Left ventricle myocardium inferior (tissue), 1 donor: ENCODE data around the gene UBN2. TPM values are rescaled to one million over a fixed set of nuclear protein-coding genes. Genes with fewer than 3 reads are reported as not detected.

ENCODE experiments used
- DNase-seq: peaks from one replicate; pipeline ENCODE4 v3.0.0-alpha.2; 2020
- H3K27ac ChIP-seq: fragments of 200-600 bp; replicated peaks from 2 replicates; pipeline ENCODE4 v1.8.0; 2021
- H3K27me3 ChIP-seq: fragments of 200-600 bp; 2 replicates; pipeline ENCODE4 v1.8.0; 2021; ENCODE audit warnings: low read depth
- H3K36me3 ChIP-seq: fragments of 200-600 bp; 2 replicates; pipeline ENCODE4 v1.8.0; 2021
- H3K4me1 ChIP-seq: fragments of 200-600 bp; 2 replicates; pipeline ENCODE4 v1.8.0; 2021
- H3K4me3 ChIP-seq: fragments of 200-600 bp; 2 replicates; pipeline ENCODE4 v1.8.0; 2021; ENCODE audit warnings: mild to moderate bottlenecking, moderate library complexity
- H3K9me3 ChIP-seq: fragments of 200-600 bp; replicated peaks from 2 replicates; pipeline ENCODE4 v1.8.0; 2021
- intact Hi-C: fragments of 100-400 bp; cut with micrococcal nuclease; formaldehyde crosslinking; loops from one replicate; pipeline ENCODE4 v1.11.0; 2022
- total RNA-seq: library from RNA; stranded (reverse); fragmentation: NEBNext Ultra II Directional; extraction: Animal tissue kit (Norgen Biotek cat#: 25700); gene quantifications from one replicate; pipeline ENCODE4 v1.2.1, GENCODE V29; 2021
- TF ChIP-seq, protein P1 (sequence below): fragments of 200-600 bp; IDR thresholded peaks from 2 replicates; pipeline ENCODE4 v1.8.0; 2021; ENCODE audit warnings: antibody characterized with exemption, mild to moderate bottlenecking, borderline replicate concordance
- donor health status: DM: no; HTN: yes; CAD: no; lungs with severe emphysema.

Gene UBN2
- total RNA-seq, 1 donor from 2014 or later, result 14.4 TPM

GRCh38 chr7:139297795-139298194, 66.8 kb downstream of the UBN2 start:
- H3K27me3 ChIP-seq, result no peaks in the 10 kb centered on the region
- peaks cover 85% of the 10 kb centered on the region for H3K36me3 ChIP-seq
- H3K4me3 ChIP-seq, result no peak overlapping the region
- H3K4me1 ChIP-seq, result no peaks in the 10 kb centered on the region
- intact Hi-C loops, result no loop called here
- no peaks in the 10 kb centered on the region for H3K9me3 ChIP-seq
- DNase-seq, result no peak
- TF ChIP-seq, protein P1, sequence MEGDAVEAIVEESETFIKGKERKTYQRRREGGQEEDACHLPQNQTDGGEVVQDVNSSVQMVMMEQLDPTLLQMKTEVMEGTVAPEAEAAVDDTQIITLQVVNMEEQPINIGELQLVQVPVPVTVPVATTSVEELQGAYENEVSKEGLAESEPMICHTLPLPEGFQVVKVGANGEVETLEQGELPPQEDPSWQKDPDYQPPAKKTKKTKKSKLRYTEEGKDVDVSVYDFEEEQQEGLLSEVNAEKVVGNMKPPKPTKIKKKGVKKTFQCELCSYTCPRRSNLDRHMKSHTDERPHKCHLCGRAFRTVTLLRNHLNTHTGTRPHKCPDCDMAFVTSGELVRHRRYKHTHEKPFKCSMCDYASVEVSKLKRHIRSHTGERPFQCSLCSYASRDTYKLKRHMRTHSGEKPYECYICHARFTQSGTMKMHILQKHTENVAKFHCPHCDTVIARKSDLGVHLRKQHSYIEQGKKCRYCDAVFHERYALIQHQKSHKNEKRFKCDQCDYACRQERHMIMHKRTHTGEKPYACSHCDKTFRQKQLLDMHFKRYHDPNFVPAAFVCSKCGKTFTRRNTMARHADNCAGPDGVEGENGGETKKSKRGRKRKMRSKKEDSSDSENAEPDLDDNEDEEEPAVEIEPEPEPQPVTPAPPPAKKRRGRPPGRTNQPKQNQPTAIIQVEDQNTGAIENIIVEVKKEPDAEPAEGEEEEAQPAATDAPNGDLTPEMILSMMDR, result no peak
- no peak overlapping the region for H3K27ac ChIP-seq

DNA sequence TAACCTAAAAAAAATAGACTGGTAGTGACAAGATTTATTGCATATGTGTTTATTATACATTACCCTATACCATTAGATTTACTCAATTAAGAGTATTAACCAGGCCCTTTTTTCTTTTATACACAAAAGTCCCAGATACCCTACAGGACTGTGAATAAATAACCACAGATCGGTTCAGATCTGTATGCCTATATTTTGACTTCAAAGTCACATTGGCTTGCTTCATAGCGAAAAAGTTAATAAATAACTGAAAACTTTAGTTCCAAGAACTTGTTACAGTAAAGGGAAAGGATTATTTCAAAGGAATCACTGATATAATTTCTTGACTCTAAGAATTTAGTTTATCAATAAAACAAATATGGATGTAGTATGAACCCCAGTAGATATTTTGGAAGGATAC, 68.3 kb downstream of the UBN2 start:
- peaks cover 76% of the 10 kb centered on the region for H3K36me3 ChIP-seq
- H3K4me3 ChIP-seq, result no peak overlapping the region
- H3K27ac ChIP-seq, result no peak overlapping the region
- no peaks in the 10 kb centered on the region for H3K4me1 ChIP-seq
- TF ChIP-seq, protein P1, result no peak
- H3K9me3 ChIP-seq, result no peaks in the 10 kb centered on the region
- DNase-seq, result no peak
- intact Hi-C loops, result no loop called here
- no peaks in the 10 kb centered on the region for H3K27me3 ChIP-seq

DNA sequence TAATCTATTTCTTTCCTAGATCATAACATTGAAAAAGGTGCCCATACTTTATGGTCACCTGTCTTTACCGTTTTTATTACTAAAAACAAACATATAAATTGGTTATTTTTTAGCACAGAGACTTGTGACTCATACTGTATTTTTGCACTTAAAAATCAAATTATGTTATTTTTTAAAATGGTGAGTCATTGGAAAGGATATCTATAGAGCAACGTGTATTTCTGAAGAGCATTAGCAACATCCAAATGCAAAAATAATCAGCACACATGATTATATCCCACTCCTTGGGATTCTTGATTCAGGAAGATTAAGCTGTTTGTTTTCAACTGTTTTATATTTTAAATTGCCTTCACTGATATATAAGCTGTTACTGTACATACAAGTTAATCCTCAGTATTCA, 69.4 kb downstream of the UBN2 start:
- no peak overlapping the region for H3K4me3 ChIP-seq
- peaks cover 68% of the 10 kb centered on the region for H3K36me3 ChIP-seq
- H3K27ac ChIP-seq, result no peak overlapping the region
- no peak for DNase-seq
- H3K4me1 ChIP-seq, result no peaks in the 10 kb centered on the region
- no peaks in the 10 kb centered on the region for H3K9me3 ChIP-seq
- no peaks in the 10 kb centered on the region for H3K27me3 ChIP-seq
- intact Hi-C loops, result no loop called here
- TF ChIP-seq, protein P1, result no peak

DNA sequence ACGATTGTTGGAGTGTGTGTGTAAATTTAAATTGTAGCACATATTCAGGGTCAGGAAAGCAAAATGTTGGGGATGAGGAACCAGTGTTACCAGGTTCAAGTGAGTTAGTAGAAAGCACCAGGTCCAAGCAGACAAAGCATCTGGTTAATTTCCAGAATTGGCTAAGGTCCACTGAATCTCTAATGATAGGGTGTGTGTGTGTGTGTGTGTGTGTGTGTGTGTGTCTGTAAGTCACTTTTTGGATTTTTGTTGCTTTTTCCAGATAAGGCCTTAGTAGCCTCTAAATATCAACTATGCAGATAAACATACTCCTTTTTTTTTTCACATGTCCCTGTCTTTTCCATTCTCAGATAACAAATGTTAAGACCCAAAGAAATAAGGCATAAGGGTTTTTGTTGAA, 73.5 kb downstream of the UBN2 start:
- Histone ChIP-seq H3K36me3 (peaks cover 46% of the 10 kb centered on the region), H3K27me3 (no peaks in the 10 kb centered on the region), H3K4me3 (no peak overlapping the region), H3K9me3 (no peaks in the 10 kb centered on the region), H3K4me1 (no peaks in the 10 kb centered on the region), H3K27ac (no peak overlapping the region)
- intact Hi-C loops, result no loop called here
- DNase-seq, result no peak
- TF ChIP-seq, protein P1, result no peak

- no peak for DNase-seq
- Histone ChIP-seq H3K27me3 (no peaks in the 10 kb centered on the region), H3K4me1 (no peaks in the 10 kb centered on the region), H3K27ac (no peak overlapping the region), H3K9me3 (no peaks in the 10 kb centered on the region), H3K4me3 (no peak overlapping the region), H3K36me3 (no peaks in the 10 kb centered on the region)
- intact Hi-C loops, result no loop called here
- TF ChIP-seq, protein P1, result no peak
Measured at GRCh38 chr7:139317939-139318505, 87.0 kb downstream of the UBN2 start.
